Endothelial cell of umbilical vein (primary cell): ENCODE measurements around the gene SMPX. TPM values are rescaled to one million over a fixed set of nuclear protein-coding genes. Genes with fewer than 3 reads are reported as not detected.

Source experiments
- BruUV-seq: library from RNA; stranded (reverse); fragments of 400-500 nt; replicated peaks from 2 replicates; lab custom pipeline; 2021; lab: Mats Ljungman, UMichigan
- CTCF ChIA-PET: fragments of 300-600, 350-600 bp; sonication (Branson Sonifier 250); formaldehyde crosslinking; loops from one replicate; lab custom pipeline; 2021; ENCODE audit warnings: antibody characterized with exemption, inconsistent platforms; lab: Charles Lee
- POLR2A ChIA-PET: fragments of 300-600, 350-600 bp; sonication (Branson Sonifier 250); formaldehyde crosslinking; loops from one replicate; lab custom pipeline; 2021; ENCODE audit warnings: antibody characterized with exemption, inconsistent platforms; lab: Charles Lee
- DNase-seq: peaks from one replicate; pipeline ENCODE4 v3.0.0-alpha.2; 2011; ENCODE audit warnings: low read depth, low spot score
- FAIRE-seq: peaks from 2 replicates; lab custom pipeline; 2011; peaks lifted over from hg19 to GRCh38; lab: Jason Lieb, UNC
- H2AFZ ChIP-seq: 2 replicates; pipeline ENCODE4 v1.6.0; 2012; ENCODE audit warnings: low read depth, low read length, control low read depth, inconsistent platforms
- H3K27ac ChIP-seq: 2 replicates; pipeline ENCODE4 v1.5.1; 2011; ENCODE audit warnings: low read depth, mild to moderate bottlenecking, control low read depth, low read length, moderate library complexity; ENCODE audit not compliant: insufficient read depth
- H3K27me3 ChIP-seq, 2 experiments: 2 replicates each; pipeline versions ENCODE4 v1.6.0 to v1.6.1; 2011; ENCODE audit warnings: low read length in 2 of 2, mixed read lengths in 1 of 2; ENCODE audit not compliant: control insufficient read depth in 2 of 2, insufficient read depth in 2 of 2
- H3K36me3 ChIP-seq, 2 experiments: 2 replicates in 1 of 2; 3 replicates in 1 of 2; pipeline ENCODE4 v1.5.1; 2011; ENCODE audit warnings: low read length in 2 of 2, mild to moderate bottlenecking in 1 of 2, moderate library complexity in 1 of 2; ENCODE audit not compliant: control insufficient read depth in 2 of 2, insufficient read depth in 2 of 2; ENCODE audit errors: extremely low read depth in 1 of 2
- H3K4me1 ChIP-seq: 3 replicates; pipeline ENCODE4 v1.5.1; 2011; ENCODE audit warnings: mild to moderate bottlenecking, low read length; ENCODE audit not compliant: control insufficient read depth, insufficient read depth; ENCODE audit errors: extremely low read depth
- H3K4me2 ChIP-seq: 2 replicates; pipeline ENCODE4 v1.6.1; 2011; ENCODE audit warnings: low read length, control low read depth, mixed read lengths; ENCODE audit not compliant: insufficient read depth
- H3K4me3 ChIP-seq, 3 experiments: fragments of 200-600 bp in 1 of 3; sonication (generic), shearing (Covaris generic) in 1 of 3; replicated peaks in 1 of 3; 2 replicates each; pipeline ENCODE4 v1.5.1; 2011 to 2016; ENCODE audit warnings: control low read depth in 3 of 3, low read length in 3 of 3, mild to moderate bottlenecking in 2 of 3, inconsistent platforms in 1 of 3, low read depth in 1 of 3, moderate library complexity in 1 of 3; ENCODE audit not compliant: insufficient read depth in 1 of 3
- H3K79me2 ChIP-seq: 2 replicates; pipeline ENCODE4 v1.6.0; 2012; ENCODE audit warnings: low read length, inconsistent platforms; ENCODE audit not compliant: control insufficient read depth, insufficient read depth
- H3K9ac ChIP-seq: replicated peaks from 2 replicates; pipeline ENCODE3; 2011; ENCODE audit warnings: low read length, control low read depth; ENCODE audit not compliant: insufficient read depth; ENCODE audit errors: extremely low read depth
- H3K9me1 ChIP-seq: replicated peaks from 3 replicates; pipeline ENCODE4 v1.6.0; 2011; ENCODE audit warnings: mild to moderate bottlenecking, low read length; ENCODE audit not compliant: control insufficient read depth, insufficient read depth; ENCODE audit errors: extremely low read depth
- H3K9me3 ChIP-seq: replicated peaks from 2 replicates; pipeline ENCODE4 v1.5.1; 2012; ENCODE audit warnings: low read length, inconsistent platforms; ENCODE audit not compliant: control insufficient read depth, insufficient read depth
- H4K20me1 ChIP-seq: replicated peaks from 2 replicates; pipeline ENCODE3; 2011; ENCODE audit warnings: mild to moderate bottlenecking, low read length; ENCODE audit not compliant: control insufficient read depth, insufficient read depth; ENCODE audit errors: extremely low read depth
- EZH2 ChIP-seq: IDR thresholded peaks from 2 replicates; pipeline ENCODE4 v1.6.1; 2012; ENCODE audit warnings: borderline replicate concordance, low read depth, mild to moderate bottlenecking, moderate library complexity, low read length, inconsistent platforms; ENCODE audit not compliant: severe bottlenecking
- FOS ChIP-seq: IDR thresholded peaks from 2 replicates; pipeline ENCODE4 v1.6.1; 2011; ENCODE audit warnings: mild to moderate bottlenecking, low read length, moderate library complexity, borderline replicate concordance; ENCODE audit not compliant: insufficient read depth
- GATA2 ChIP-seq: IDR thresholded peaks from 2 replicates; pipeline ENCODE4 v1.7.0; 2011; ENCODE audit warnings: low read depth, mild to moderate bottlenecking, moderate library complexity, mixed read lengths, low read length; ENCODE audit not compliant: insufficient read length, insufficient read depth
- JUN ChIP-seq: IDR thresholded peaks from 2 replicates; pipeline ENCODE4 v1.6.1; 2011; ENCODE audit warnings: borderline replicate concordance, low read depth; ENCODE audit not compliant: insufficient read length, insufficient read depth
- MYC ChIP-seq: IDR thresholded peaks from one replicate; pipeline ENCODE4 v1.6.1; 2011; ENCODE audit warnings: mild to moderate bottlenecking, low read depth, low read length
- POLR2A ChIP-seq: IDR thresholded peaks from 2 replicates; pipeline ENCODE4 v1.6.1; 2012; ENCODE audit warnings: low read depth, mild to moderate bottlenecking, control low read depth, low read length
- POLR2AphosphoS5 ChIP-seq: IDR thresholded peaks from 2 replicates; pipeline ENCODE4 v1.6.1; 2012; ENCODE audit warnings: low read depth, mild to moderate bottlenecking, control low read depth, low read length, moderate library complexity; ENCODE audit not compliant: insufficient read depth
- dilution Hi-C: fragments of 300-500 bp; cut with MboI; formaldehyde crosslinking; loops from one replicate; pipeline ENCODE4 v1.15.0; 2019; ENCODE audit warnings: low sequenced_read_pairs; ENCODE audit not compliant: extremely low pct_ligation_motif_present
- intact Hi-C: fragments of 100-400 bp; cut with micrococcal nuclease; formaldehyde crosslinking; loops from one replicate; pipeline ENCODE4 v1.10.0; 2022
- polyA plus RNA-seq, 4 experiments: library from polyadenylated mRNA; depleted of rRNA in 3 of 4; stranded (reverse) in 3 of 4; unstranded in 1 of 4; fragments of >200 nt; gene quantifications; 2 replicates each; pipeline versions ENCODE4 v1.2.1 to v1.2.3, GENCODE V29; 2011 to 2012; ENCODE audit warnings: missing spikeins in 1 of 4
- total RNA-seq: library from RNA; stranded (reverse); gene quantifications from 2 replicates; pipeline ENCODE4 v1.2.3, GENCODE V29; 2021
- TF ChIP-seq, protein P1 (sequence below): IDR thresholded peaks from 2 replicates; pipeline ENCODE4 v1.6.1; 2011; ENCODE audit not compliant: insufficient read depth, insufficient read length
- TF ChIP-seq, protein P2 (sequence below), 2 donors: IDR thresholded peaks; 1 replicate in 1 of 2; 2 replicates in 1 of 2; pipeline ENCODE4 v1.5.1; 2011; ENCODE audit warnings: low read length in 2 of 2, mild to moderate bottlenecking in 2 of 2, moderate library complexity in 2 of 2, control low read depth in 1 of 2, inconsistent platforms in 1 of 2, low read depth in 1 of 2; ENCODE audit not compliant: insufficient read depth in 1 of 2; ENCODE audit errors: extremely low read depth in 1 of 2

SMPX gene
- total and polyA plus RNA-seq, 2 donors (not counting 3 experiments of a cell fraction or from before 2014, with no cell fraction given): not detected

DNA sequence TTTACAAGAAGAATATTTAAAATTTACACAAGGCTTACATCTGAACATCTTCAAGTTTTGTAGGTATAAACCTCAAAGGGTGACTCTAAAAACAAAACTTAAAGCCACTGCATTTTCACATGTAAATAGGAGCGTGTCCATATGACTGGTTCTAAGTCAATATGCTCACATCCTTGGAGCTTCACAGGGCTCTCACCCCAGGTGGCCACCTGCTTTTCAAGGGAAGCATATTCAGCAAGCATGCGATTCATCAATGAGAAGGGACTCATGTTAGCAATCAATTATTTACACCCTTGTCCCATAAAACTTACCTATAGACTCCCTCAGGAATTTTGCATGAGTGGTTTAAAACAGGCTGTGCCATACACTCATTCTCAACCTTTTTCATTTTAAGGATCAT lies 82.0 kb downstream of the SMPX start:
- dilution Hi-C loops: no loop called here
- ChIA-PET CTCF (no interaction called here), POLR2A (no interaction called here)
- Histone ChIP-seq H3K27me3 (no peaks in the 10 kb centered on the region), H4K20me1 (no peaks in the 10 kb centered on the region), H2AFZ (no peak overlapping the region), H3K4me3 (no peak overlapping the region), H3K9ac (no peak overlapping the region), H3K4me2 (no peak overlapping the region), H3K4me1 (no peaks in the 10 kb centered on the region), H3K9me1 (no peaks in the 10 kb centered on the region), H3K27ac (no peak overlapping the region), H3K9me3 (no peaks in the 10 kb centered on the region), H3K36me3 (no peaks in the 10 kb centered on the region), H3K79me2 (no peaks in the 10 kb centered on the region)
- BruUV-seq: no TSS peak
- FAIRE-seq (no peak), DNase-seq (no peak)
- TF ChIP-seq POLR2A (no peak), JUN (no peak), GATA2 (no peak), MYC (no peak), FOS (no peak), EZH2 (no peak), POLR2AphosphoS5 (no peak)
- TF ChIP-seq, protein P1, sequence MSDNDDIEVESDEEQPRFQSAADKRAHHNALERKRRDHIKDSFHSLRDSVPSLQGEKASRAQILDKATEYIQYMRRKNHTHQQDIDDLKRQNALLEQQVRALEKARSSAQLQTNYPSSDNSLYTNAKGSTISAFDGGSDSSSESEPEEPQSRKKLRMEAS: no peak
- TF ChIP-seq, protein P2, sequence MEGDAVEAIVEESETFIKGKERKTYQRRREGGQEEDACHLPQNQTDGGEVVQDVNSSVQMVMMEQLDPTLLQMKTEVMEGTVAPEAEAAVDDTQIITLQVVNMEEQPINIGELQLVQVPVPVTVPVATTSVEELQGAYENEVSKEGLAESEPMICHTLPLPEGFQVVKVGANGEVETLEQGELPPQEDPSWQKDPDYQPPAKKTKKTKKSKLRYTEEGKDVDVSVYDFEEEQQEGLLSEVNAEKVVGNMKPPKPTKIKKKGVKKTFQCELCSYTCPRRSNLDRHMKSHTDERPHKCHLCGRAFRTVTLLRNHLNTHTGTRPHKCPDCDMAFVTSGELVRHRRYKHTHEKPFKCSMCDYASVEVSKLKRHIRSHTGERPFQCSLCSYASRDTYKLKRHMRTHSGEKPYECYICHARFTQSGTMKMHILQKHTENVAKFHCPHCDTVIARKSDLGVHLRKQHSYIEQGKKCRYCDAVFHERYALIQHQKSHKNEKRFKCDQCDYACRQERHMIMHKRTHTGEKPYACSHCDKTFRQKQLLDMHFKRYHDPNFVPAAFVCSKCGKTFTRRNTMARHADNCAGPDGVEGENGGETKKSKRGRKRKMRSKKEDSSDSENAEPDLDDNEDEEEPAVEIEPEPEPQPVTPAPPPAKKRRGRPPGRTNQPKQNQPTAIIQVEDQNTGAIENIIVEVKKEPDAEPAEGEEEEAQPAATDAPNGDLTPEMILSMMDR (IDR thresholded peaks at IDR 0.05; ENCODE audit: extremely low read depth in 1 of 2, insufficient read depth in 1 of 2, low read depth in 1 of 2, low read length in 2 of 2): no peak
- intact Hi-C loops: no loop called here
